ENCODE data around the gene GPM6B.

Gene GPM6B

GRCh38 chrX:13825178-13825762 lies 8.4 kb upstream of the GPM6B start:
- in situ Hi-C loops (cut with HindIII; ENCODE audit: low sequenced_read_pairs), result no loop called here

- in situ Hi-C loops (cut with HindIII; ENCODE audit: low sequenced_read_pairs), result loop anchor here (5.0 kb wide), 1 partner anchor 98 kb away; no protein-coding TSS in a partner anchor
These were observed 7.9 kb upstream of the GPM6B start for GRCh38 chrX:13824746-13825145.

GRCh38 chrX:13821738-13822137 lies 4.8 kb upstream of the GPM6B start:
- in situ Hi-C loops (cut with HindIII; ENCODE audit: low sequenced_read_pairs), result loop anchor here (5.0 kb wide), 1 partner anchor 101 kb away; no protein-coding TSS in a partner anchor

- in situ Hi-C loops (cut with HindIII; ENCODE audit: low sequenced_read_pairs), result no loop called here
These were observed 717 bp downstream of the GPM6B start for GRCh38 chrX:13816176-13816575.

- in situ Hi-C loops (cut with HindIII; ENCODE audit: low sequenced_read_pairs), result no loop called here
These were observed 1.2 kb downstream of the GPM6B start for GRCh38 chrX:13815664-13816063.

GRCh38 chrX:13808865-13809264 lies 8.0 kb downstream of the GPM6B start:
- in situ Hi-C loops (cut with HindIII; ENCODE audit: low sequenced_read_pairs), result no loop called here

GRCh38 chrX:13808293-13808692 lies 8.6 kb downstream of the GPM6B start:
- in situ Hi-C loops (cut with HindIII; ENCODE audit: low sequenced_read_pairs), result no loop called here

GRCh38 chrX:13805241-13805640 lies 11.7 kb downstream of the GPM6B start:
- in situ Hi-C loops (cut with HindIII; ENCODE audit: low sequenced_read_pairs), result no loop called here

GRCh38 chrX:13803116-13803515 lies 13.8 kb downstream of the GPM6B start:
- in situ Hi-C loops (cut with HindIII; ENCODE audit: low sequenced_read_pairs), result no loop called here

- in situ Hi-C loops (cut with HindIII; ENCODE audit: low sequenced_read_pairs), result no loop called here
These were observed 18.7 kb downstream of the GPM6B start for GRCh38 chrX:13798184-13798583.

GRCh38 chrX:13797512-13797911 lies 19.4 kb downstream of the GPM6B start:
- in situ Hi-C loops (cut with HindIII; ENCODE audit: low sequenced_read_pairs), result no loop called here

- in situ Hi-C loops (cut with HindIII; ENCODE audit: low sequenced_read_pairs), result no loop called here
These were observed 22.5 kb downstream of the GPM6B start for GRCh38 chrX:13794417-13794816.

GRCh38 chrX:13793897-13794296 lies 23.0 kb downstream of the GPM6B start:
- in situ Hi-C loops (cut with HindIII; ENCODE audit: low sequenced_read_pairs), result no loop called here

GRCh38 chrX:13791559-13791958 lies 25.3 kb downstream of the GPM6B start:
- in situ Hi-C loops (cut with HindIII; ENCODE audit: low sequenced_read_pairs), result no loop called here

GRCh38 chrX:13791145-13791544 lies 25.7 kb downstream of the GPM6B start:
- in situ Hi-C loops (cut with HindIII; ENCODE audit: low sequenced_read_pairs), result no loop called here

- in situ Hi-C loops (cut with HindIII; ENCODE audit: low sequenced_read_pairs), result no loop called here
These were observed 26.4 kb downstream of the GPM6B start for GRCh38 chrX:13790206-13791131.

- in situ Hi-C loops (cut with HindIII; ENCODE audit: low sequenced_read_pairs), result no loop called here
These were observed 30.8 kb downstream of the GPM6B start for GRCh38 chrX:13786048-13786447.

- in situ Hi-C loops (cut with HindIII; ENCODE audit: low sequenced_read_pairs), result no loop called here
These were observed 35.9 kb downstream of the GPM6B start for GRCh38 chrX:13780868-13781427.

- in situ Hi-C loops (cut with HindIII; ENCODE audit: low sequenced_read_pairs), result loop anchor here (5.0 kb wide), 1 partner anchor 73 kb away; no protein-coding TSS in a partner anchor
These were observed 38.0 kb downstream of the GPM6B start for GRCh38 chrX:13778916-13779315.

- in situ Hi-C loops (cut with HindIII; ENCODE audit: low sequenced_read_pairs), result loop anchor here (5.0 kb wide), 1 partner anchor 76 kb away; no protein-coding TSS in a partner anchor
These were observed 40.5 kb downstream of the GPM6B start for GRCh38 chrX:13776387-13776786.

- in situ Hi-C loops (cut with HindIII; ENCODE audit: low sequenced_read_pairs), result loop anchor here (5.0 kb wide), 1 partner anchor 76 kb away; no protein-coding TSS in a partner anchor
These were observed 41.1 kb downstream of the GPM6B start for GRCh38 chrX:13775837-13776236.
